ENCODE data around the gene GSTA2.

DNA sequence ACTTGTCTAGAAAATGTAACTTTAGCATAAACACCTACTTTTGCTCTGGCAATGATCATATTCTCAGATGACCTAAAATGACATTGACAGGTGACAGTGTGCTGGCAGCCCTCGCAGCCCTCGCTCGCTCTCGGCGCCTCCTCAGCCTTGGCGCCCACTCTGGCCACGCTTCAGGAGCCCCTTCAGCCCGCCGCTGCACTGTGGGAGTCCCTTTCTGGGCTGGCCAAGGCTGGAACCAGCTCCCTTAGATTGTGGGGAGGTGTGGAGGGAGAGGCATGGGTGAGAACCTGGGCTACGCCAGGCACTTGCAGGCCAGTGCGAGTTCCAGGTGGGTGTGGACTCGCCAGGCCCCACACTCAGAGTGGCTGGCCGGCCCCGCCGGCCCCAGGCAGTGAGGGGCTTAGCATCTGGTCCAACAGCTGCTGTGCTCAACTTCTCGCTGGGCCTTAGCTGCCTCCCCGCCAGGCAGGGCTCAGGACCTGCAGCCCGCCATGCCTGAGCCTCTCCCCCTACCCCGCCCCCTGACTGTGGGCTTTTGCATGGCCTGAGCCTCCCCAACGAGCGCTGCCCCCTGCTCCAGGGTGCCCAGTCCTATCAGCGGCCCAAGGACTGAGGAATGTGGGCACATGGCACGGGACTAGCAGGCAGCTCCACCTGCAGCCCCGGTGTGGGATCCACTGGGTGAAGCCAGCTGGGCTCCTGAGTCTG is 23.1 kb upstream of the GSTA2 start:
- TF ChIP-seq NR2C2 (IDR thresholded peaks at IDR 0.05; ENCODE audit: borderline replicate concordance, control insufficient read depth, insufficient read length, low read depth) (no peak), MEF2B (IDR thresholded peaks at IDR 0.05; ENCODE audit: partially characterized antibody, poor library complexity, severe bottlenecking) (no peak), DPF2 (IDR thresholded peaks at IDR 0.05) (no peak), TCF7 (IDR thresholded peaks at IDR 0.05; ENCODE audit: borderline replicate concordance) (no peak), ZSCAN29 (IDR thresholded peaks at IDR 0.05) (no peak), POLR2A (IDR thresholded peaks at IDR 0.05; ENCODE audit: low read depth, low read length) (no peak)
